IPS-18c (cell line): ENCODE results near the gene ZNF805.
"Not testable (repeated sequence)": the region's sequence is repeated elsewhere in the genome, so short reads cannot be mapped to it uniquely, and the experiment has no call there.

Experiments
- H3K4me3 ChIP-seq: 2 replicates; pipeline ENCODE4 v1.7.0; 2013; ENCODE audit warnings: low read depth, mild to moderate bottlenecking, low read length, moderate library complexity; ENCODE audit not compliant: insufficient read depth
- H3K9me3 ChIP-seq: one replicate; pipeline ENCODE4 v1.6.1; 2013; ENCODE audit warnings: mild to moderate bottlenecking, low read length, moderate library complexity; ENCODE audit not compliant: control insufficient read depth, insufficient read depth

ZNF805 gene

GRCh38 chr19:57240311-57241090 lies at the start of gene ZNF805:
Gene ZNF805, plus strand, starts transcription at chr19:57240632. Its CDS starts 260 bp downstream, at chr19:57240892.
- H3K4me3 ChIP-seq: peak within 1 kb of the TSS; percentile 89
- no peaks in the 10 kb centered on the region for H3K9me3 ChIP-seq

- H3K4me3 ChIP-seq: peak within 1 kb of the TSS; percentile 96
- H3K9me3 ChIP-seq: peaks cover 6% of the 10 kb centered on the region
Observed at GRCh38 chr19:57191141-57192076, 49.0 kb upstream of the ZNF805 start, which contains the start of gene ZNF264. Gene ZNF264, plus strand, starts transcription at chr19:57191500. Its CDS starts 414 bp downstream, at chr19:57191914.

- H3K9me3 ChIP-seq: peaks cover 6% of the 10 kb centered on the region
- H3K4me3 ChIP-seq: peak overlapping the region; percentile 96
Observed at GRCh38 chr19:57192077-57192420, 48.4 kb upstream of the ZNF805 start.

GRCh38 chr19:57192993-57193392 lies 47.4 kb upstream of the ZNF805 start:
- peaks cover 6% of the 10 kb centered on the region for H3K9me3 ChIP-seq
- H3K4me3 ChIP-seq: no peak overlapping the region

- H3K4me3 ChIP-seq, H3K9me3 ChIP-seq: not testable (repeated sequence)
Observed at GRCh38 chr19:57197874-57198273, 42.6 kb upstream of the ZNF805 start.

- Histone ChIP-seq H3K4me3 (no peak overlapping the region), H3K9me3 (peaks cover 2% of the 10 kb centered on the region)
Observed at GRCh38 chr19:57202160-57202559, 38.3 kb upstream of the ZNF805 start.

GRCh38 chr19:57210381-57210780 lies 30.1 kb upstream of the ZNF805 start:
- Histone ChIP-seq H3K4me3 (no peak overlapping the region), H3K9me3 (peaks cover 2% of the 10 kb centered on the region)

- no peak overlapping the region for H3K4me3 ChIP-seq
- peaks cover 2% of the 10 kb centered on the region for H3K9me3 ChIP-seq
Observed at GRCh38 chr19:57212109-57212508, 28.3 kb upstream of the ZNF805 start.

- H3K4me3 ChIP-seq: no peak overlapping the region
- H3K9me3 ChIP-seq: no peaks in the 10 kb centered on the region
Observed at GRCh38 chr19:57227502-57227901, 12.9 kb upstream of the ZNF805 start.

- peak overlapping the region; percentile 46; the same call in 1 of the 2 replicates for H3K4me3 ChIP-seq
- H3K9me3 ChIP-seq: no peaks in the 10 kb centered on the region
Observed at GRCh38 chr19:57231686-57232085, 8.7 kb upstream of the ZNF805 start.

- Histone ChIP-seq H3K4me3 (no peak overlapping the region), H3K9me3 (no peaks in the 10 kb centered on the region)
Observed at GRCh38 chr19:57233207-57233606, 7.2 kb upstream of the ZNF805 start.

- H3K4me3 ChIP-seq: peak overlapping the region; percentile 89
- no peaks in the 10 kb centered on the region for H3K9me3 ChIP-seq
Observed at GRCh38 chr19:57239982-57240310, 486 bp upstream of the ZNF805 start.

- Histone ChIP-seq H3K9me3 (no peaks in the 10 kb centered on the region), H3K4me3 (peak overlapping the region; percentile 89)
Observed at GRCh38 chr19:57241176-57241575, 744 bp downstream of the ZNF805 start.

- no peak overlapping the region for H3K4me3 ChIP-seq
- no peaks in the 10 kb centered on the region for H3K9me3 ChIP-seq
Observed at GRCh38 chr19:57242821-57243220, 2.4 kb downstream of the ZNF805 start.

GRCh38 chr19:57244513-57244912 lies 4.1 kb downstream of the ZNF805 start:
- H3K9me3 ChIP-seq: no peaks in the 10 kb centered on the region
- H3K4me3 ChIP-seq: no peak overlapping the region

- H3K4me3 ChIP-seq: no peak overlapping the region
- no peaks in the 10 kb centered on the region for H3K9me3 ChIP-seq
Observed at GRCh38 chr19:57245066-57245465, 4.6 kb downstream of the ZNF805 start.

GRCh38 chr19:57245959-57246358 lies 5.5 kb downstream of the ZNF805 start:
- H3K4me3 ChIP-seq: no peak overlapping the region
- no peaks in the 10 kb centered on the region for H3K9me3 ChIP-seq

- H3K9me3 ChIP-seq: no peaks in the 10 kb centered on the region
Observed at GRCh38 chr19:57248646-57249045, 8.2 kb downstream of the ZNF805 start.

More at GRCh38 chr19:57248646-57249045, 8.2 kb downstream of the ZNF805 start:
- H3K4me3 ChIP-seq: no peak overlapping the region
